ENCODE measurements around the gene CLCN7. TPM values are rescaled to one million over a fixed set of nuclear protein-coding genes. Genes with fewer than 3 reads are reported as not detected.
A peak's percentile ranks its signal among the peaks of the same experiment; 100 is the strongest.
"Not testable (repeated sequence)": the region's sequence is repeated elsewhere in the genome, so short reads cannot be mapped to it uniquely, and the experiment has no call there.

The CLCN7 gene
- total RNA-seq, 4 donors from 2014 or later = 33.0 to 67.7 (median 39.2) TPM

DNA sequence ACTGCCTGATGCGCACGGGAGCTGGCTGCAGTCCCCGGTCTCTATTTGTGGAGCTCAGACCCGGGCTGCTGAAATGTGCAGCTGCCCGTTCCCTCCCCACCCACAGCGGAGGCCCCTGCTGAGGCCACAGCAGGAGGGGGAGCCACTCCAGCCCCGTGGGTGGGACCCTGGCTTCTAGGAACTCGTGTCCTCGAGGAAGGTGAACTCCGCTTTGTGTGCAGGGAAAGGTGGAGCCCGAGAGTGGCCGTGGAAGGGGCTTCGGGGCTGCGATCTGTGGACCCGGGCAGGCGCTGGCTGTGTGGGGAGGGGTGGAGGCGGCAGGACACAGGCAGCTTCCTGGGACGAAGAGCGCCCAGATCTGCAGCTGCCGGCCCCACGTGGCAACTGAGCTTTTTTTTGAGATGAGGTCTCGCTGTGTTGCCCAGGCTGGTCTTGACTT lies 33.4 kb downstream of the CLCN7 start:
- Histone ChIP-seq H3K27me3 (no peaks in the 10 kb centered on the region), H3K9me3 (no peaks in the 10 kb centered on the region), H3K4me3 (no peak overlapping the region), H3K4me1 (no peaks in the 10 kb centered on the region), H3K36me3 (peaks cover 0 to 25% of the 10 kb centered on the region in 2 donors), H3K27ac (no peak overlapping the region)
- WGBS, 2 donors (ENCODE audit: low coverage in 1 of 2) = 40% methylated on average over 1 of the region's 22 CpGs; no CpG with 5 or more reads in 1 of the 2 donors
- ATAC-seq = no peak
- TF ChIP-seq, protein P1, sequence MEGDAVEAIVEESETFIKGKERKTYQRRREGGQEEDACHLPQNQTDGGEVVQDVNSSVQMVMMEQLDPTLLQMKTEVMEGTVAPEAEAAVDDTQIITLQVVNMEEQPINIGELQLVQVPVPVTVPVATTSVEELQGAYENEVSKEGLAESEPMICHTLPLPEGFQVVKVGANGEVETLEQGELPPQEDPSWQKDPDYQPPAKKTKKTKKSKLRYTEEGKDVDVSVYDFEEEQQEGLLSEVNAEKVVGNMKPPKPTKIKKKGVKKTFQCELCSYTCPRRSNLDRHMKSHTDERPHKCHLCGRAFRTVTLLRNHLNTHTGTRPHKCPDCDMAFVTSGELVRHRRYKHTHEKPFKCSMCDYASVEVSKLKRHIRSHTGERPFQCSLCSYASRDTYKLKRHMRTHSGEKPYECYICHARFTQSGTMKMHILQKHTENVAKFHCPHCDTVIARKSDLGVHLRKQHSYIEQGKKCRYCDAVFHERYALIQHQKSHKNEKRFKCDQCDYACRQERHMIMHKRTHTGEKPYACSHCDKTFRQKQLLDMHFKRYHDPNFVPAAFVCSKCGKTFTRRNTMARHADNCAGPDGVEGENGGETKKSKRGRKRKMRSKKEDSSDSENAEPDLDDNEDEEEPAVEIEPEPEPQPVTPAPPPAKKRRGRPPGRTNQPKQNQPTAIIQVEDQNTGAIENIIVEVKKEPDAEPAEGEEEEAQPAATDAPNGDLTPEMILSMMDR (IDR thresholded peaks at IDR 0.05) = no peak
- TF ChIP-seq EP300 (IDR thresholded peaks at IDR 0.05) = no peak
- TF ChIP-seq POLR2A (IDR thresholded peaks at IDR 0.05) = no peak
- TF ChIP-seq POLR2AphosphoS5 (IDR thresholded peaks at IDR 0.05) = no peak

DNA sequence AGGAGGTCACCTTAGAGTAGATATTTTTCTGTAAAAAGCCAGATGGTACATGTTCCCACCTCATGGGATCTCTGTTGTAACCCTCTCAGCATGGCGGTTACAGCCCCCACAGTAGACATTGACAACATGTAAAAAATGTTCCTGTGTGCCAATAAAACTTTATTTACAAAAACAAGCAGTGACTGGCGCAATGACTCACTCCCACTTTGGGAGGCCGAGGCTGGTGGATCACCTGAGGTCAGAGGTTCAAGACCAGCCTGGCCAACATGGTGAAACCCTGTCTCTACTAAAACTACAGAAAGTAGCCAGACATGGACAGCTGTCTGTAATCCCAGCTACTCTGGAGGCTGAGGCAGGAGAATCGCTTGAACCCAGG lies 35.1 kb downstream of the CLCN7 start:
- not testable (repeated sequence) for H3K27ac ChIP-seq, H3K4me1 ChIP-seq, H3K27me3 ChIP-seq, H3K9me3 ChIP-seq, H3K4me3 ChIP-seq, ATAC-seq
- H3K36me3 ChIP-seq = peaks cover 0 to 14% of the 10 kb centered on the region in 2 donors
- WGBS, 2 donors (ENCODE audit: low coverage in 1 of 2) = no CpG with 5 or more reads among the region's 4 CpGs

DNA sequence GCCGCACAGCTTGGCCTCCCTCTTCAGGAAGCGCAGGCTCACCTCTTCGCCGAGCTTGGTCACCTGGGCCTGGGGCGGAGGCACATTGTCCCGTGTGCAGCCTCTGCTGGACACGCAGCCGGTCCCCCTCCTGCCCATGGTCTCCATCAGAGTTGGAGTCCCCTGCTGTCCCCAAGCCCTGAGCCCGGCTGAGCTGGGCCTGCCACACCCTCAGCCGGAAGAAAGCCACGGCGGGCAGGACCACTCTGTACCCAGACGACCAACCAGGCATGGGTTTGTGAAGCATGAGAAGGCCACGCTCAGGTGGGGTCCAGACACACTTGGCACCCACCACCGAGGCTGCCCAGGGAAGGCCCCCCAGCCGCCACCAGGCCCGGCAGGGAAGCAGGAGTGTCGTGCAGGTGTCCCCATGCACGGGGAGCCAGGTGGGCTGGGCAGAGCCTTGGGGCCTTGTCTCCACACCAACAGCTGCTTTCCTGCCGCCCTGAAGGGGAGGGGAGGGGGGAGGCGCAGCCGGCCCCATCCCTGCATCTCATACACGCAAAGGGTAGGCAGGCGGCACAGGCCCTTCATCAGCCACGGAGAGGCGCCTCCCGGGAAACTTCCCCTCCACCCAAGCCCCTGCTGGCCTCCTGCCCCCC lies 35.6 kb downstream of the CLCN7 start:
- Histone ChIP-seq H3K4me1 (no peaks in the 10 kb centered on the region), H3K36me3 (peaks cover 0 to 13% of the 10 kb centered on the region in 2 donors), H3K9me3 (no peaks in the 10 kb centered on the region), H3K27ac (no peak overlapping the region), H3K4me3 (no peak overlapping the region), H3K27me3 (peaks cover 2% of the 10 kb centered on the region)
- no peak for ATAC-seq
- TF ChIP-seq POLR2AphosphoS5 (IDR thresholded peaks at IDR 0.05) (no peak), EP300 (IDR thresholded peaks at IDR 0.05) (no peak), POLR2A (IDR thresholded peaks at IDR 0.05) (no peak)
- TF ChIP-seq, protein P1 (IDR thresholded peaks at IDR 0.05) = no peak
- no CpG with 5 or more reads among the region's 27 CpGs for WGBS, 2 donors (ENCODE audit: low coverage in 1 of 2)

DNA sequence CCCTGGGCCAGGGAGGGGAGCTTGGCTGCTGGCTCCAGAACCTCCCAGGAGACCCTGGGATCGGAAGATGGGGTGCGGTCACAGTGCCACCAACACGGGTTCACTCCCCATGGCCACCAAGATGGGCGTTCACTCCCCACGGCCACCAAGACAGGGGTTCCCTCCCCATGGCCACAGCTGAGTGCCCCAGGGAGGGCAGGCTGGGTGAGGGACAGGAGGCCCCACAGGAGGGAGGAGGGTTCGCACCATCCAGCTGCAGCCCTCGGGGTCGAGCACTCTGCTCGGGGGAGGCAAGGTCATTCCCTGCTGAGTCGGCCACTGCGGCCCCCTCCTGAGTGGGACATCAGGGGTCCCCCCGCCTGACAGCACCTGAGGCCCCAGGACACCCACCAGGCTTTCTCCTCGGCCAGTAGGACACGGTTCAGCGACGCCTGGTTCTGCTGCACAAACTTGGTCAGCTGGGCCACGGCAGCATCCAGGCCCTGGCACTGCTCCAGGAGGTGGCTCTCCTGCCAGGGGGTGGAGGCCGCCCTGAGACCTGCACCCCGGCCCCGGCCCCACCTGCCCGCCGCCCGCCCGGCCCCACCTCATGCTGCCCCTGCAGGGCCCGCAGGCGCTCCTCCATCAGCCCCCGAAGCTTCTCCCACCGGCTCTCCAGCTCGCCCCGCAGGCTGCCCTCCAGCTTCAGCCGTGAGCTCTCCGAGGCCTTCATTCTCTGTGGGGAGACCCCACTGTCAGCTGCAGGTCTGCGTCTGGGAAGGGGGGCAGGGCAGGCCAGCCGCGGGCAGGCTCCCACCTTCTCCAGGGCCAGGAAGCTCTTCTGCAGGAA lies 36.4 kb downstream of the CLCN7 start:
- Histone ChIP-seq H3K27ac (no peak overlapping the region), H3K4me3 (no peak overlapping the region), H3K27me3 (peaks cover 9% of the 10 kb centered on the region), H3K36me3 (peaks cover 0 to 13% of the 10 kb centered on the region in 2 donors), H3K9me3 (no peaks in the 10 kb centered on the region), H3K4me1 (no peaks in the 10 kb centered on the region)
- ATAC-seq = no peak
- no CpG with 5 or more reads among the region's 35 CpGs for WGBS, 2 donors (ENCODE audit: low coverage in 1 of 2)
- TF ChIP-seq, protein P1 (IDR thresholded peaks at IDR 0.05) = no peak
- TF ChIP-seq POLR2AphosphoS5 (IDR thresholded peaks at IDR 0.05) = no peak
- TF ChIP-seq POLR2A (IDR thresholded peaks at IDR 0.05) = no peak
- TF ChIP-seq EP300 (IDR thresholded peaks at IDR 0.05) = no peak

DNA sequence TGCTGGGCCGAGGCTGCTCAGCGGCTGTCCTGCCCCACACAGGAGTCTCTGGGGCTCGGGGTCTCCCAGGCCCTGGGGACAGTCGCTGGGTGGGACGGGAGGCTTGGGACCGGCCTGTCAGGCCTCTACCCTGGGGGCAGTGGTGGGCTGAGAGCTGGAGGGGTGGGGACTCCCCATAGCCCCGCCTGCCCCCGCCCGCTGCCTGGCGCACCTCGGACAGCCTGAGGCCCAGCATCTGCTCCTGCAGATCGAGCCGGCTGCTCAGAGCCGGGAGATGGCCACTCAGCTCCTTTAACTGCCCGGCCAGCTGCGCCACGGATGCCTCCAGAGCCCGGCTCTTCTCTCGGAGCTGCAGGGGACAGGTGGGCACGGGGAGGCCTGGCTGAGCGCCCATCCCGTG lies 37.2 kb downstream of the CLCN7 start:
- Histone ChIP-seq H3K36me3 (peaks cover 0 to 13% of the 10 kb centered on the region in 2 donors), H3K27ac (no peak overlapping the region), H3K27me3 (peaks cover 13% of the 10 kb centered on the region), H3K4me3 (no peak overlapping the region), H3K9me3 (no peaks in the 10 kb centered on the region), H3K4me1 (no peaks in the 10 kb centered on the region)
- no CpG with 5 or more reads among the region's 22 CpGs for WGBS, 2 donors (ENCODE audit: low coverage in 1 of 2)
- TF ChIP-seq POLR2A (IDR thresholded peaks at IDR 0.05) = peak in 1 of 2 donors; percentile 14
- no peak for TF ChIP-seq POLR2AphosphoS5 (IDR thresholded peaks at IDR 0.05)
- ATAC-seq = no peak

Measured in gastroesophageal sphincter (tissue), 4 donors.